HepG2 (cell line): ENCODE measurements around the gene HIF1AN. TPM values are rescaled to one million over a fixed set of nuclear protein-coding genes. Genes with fewer than 3 reads are reported as not detected.

ENCODE experiments used
- CBX1 ChIP-seq: IDR thresholded peaks from one replicate; pipeline ENCODE4 v1.6.1; 2016; ENCODE audit warnings: antibody characterized with exemption, low read depth
- CHD2 ChIP-seq: IDR thresholded peaks from 2 replicates; pipeline ENCODE4 v1.6.1; 2011; ENCODE audit warnings: low read depth, low read length, improper control_type of control experiment
- FIP1L1 ChIP-seq: fragments of 200-400 bp; formaldehyde crosslinking; IDR thresholded peaks from 2 replicates; pipeline ENCODE4 v1.6.1; 2018; ENCODE audit warnings: low read depth, mild to moderate bottlenecking, low read length, moderate library complexity, borderline replicate concordance; ENCODE audit not compliant: insufficient read depth
- IRF1 ChIP-seq: sonication (generic); formaldehyde crosslinking; IDR thresholded peaks from 2 replicates; pipeline ENCODE4 v1.4.0; 2020; ENCODE audit warnings: low read depth, mild to moderate bottlenecking, missing genetic modification reagents
- RBFOX2 ChIP-seq: fragments of 200-400 bp; formaldehyde crosslinking; IDR thresholded peaks from 2 replicates; pipeline ENCODE4 v1.6.1; 2017; ENCODE audit warnings: low read depth, mild to moderate bottlenecking, low read length
- RXRA ChIP-seq: sonication (generic); formaldehyde crosslinking; IDR thresholded peaks from 2 replicates; pipeline ENCODE4 v1.5.1; 2020; ENCODE audit warnings: missing genetic modification reagents
- SNAPC4 ChIP-seq: sonication (generic); formaldehyde crosslinking; IDR thresholded peaks from 2 replicates; pipeline ENCODE4 v1.4.0; 2020; ENCODE audit warnings: mild to moderate bottlenecking, missing genetic modification reagents
- YEATS2 ChIP-seq: sonication (generic); formaldehyde crosslinking; IDR thresholded peaks from 2 replicates; pipeline ENCODE4 v1.4.0; 2020; ENCODE audit warnings: missing genetic modification reagents, borderline replicate concordance
- ZBTB38 ChIP-seq: sonication (generic); formaldehyde crosslinking; IDR thresholded peaks from 2 replicates; pipeline ENCODE4 v1.5.1; 2020; ENCODE audit warnings: mild to moderate bottlenecking, missing genetic modification reagents
- ZBTB49 ChIP-seq: sonication (generic); formaldehyde crosslinking; IDR thresholded peaks from 2 replicates; pipeline ENCODE4 v1.4.0; 2020; ENCODE audit warnings: missing genetic modification reagents, borderline replicate concordance
- ZKSCAN8 ChIP-seq: IDR thresholded peaks from 2 replicates; pipeline ENCODE4 v1.6.1; 2016; ENCODE audit warnings: borderline replicate concordance, missing genetic modification reagents, missing compliant biosample characterization
- ZNF281 ChIP-seq: sonication (generic); formaldehyde crosslinking; IDR thresholded peaks from 2 replicates; pipeline ENCODE4 v1.4.0; 2020; ENCODE audit warnings: missing genetic modification reagents, borderline replicate concordance
- ZNF672 ChIP-seq: sonication (generic); formaldehyde crosslinking; IDR thresholded peaks from 2 replicates; pipeline ENCODE4 v1.8.1; 2022; ENCODE audit warnings: missing genetic modification reagents
- ZNF746 ChIP-seq: sonication (generic); formaldehyde crosslinking; IDR thresholded peaks from 2 replicates; pipeline ENCODE4 v1.8.0; 2022; ENCODE audit warnings: mild to moderate bottlenecking, missing genetic modification reagents
- ZNF766 ChIP-seq: sonication (generic); formaldehyde crosslinking; IDR thresholded peaks from 2 replicates; pipeline ENCODE4 v1.5.0; 2020; ENCODE audit warnings: missing genetic modification reagents, borderline replicate concordance
- ZNF879 ChIP-seq: sonication (generic); formaldehyde crosslinking; IDR thresholded peaks from 2 replicates; pipeline ENCODE4 v1.8.1; 2023; ENCODE audit warnings: missing genetic modification reagents
- ZSCAN12 ChIP-seq: sonication (generic); formaldehyde crosslinking; IDR thresholded peaks from 2 replicates; pipeline ENCODE4 v1.9.0; 2021; ENCODE audit warnings: mild to moderate bottlenecking, missing genetic modification reagents
- polyA plus RNA-seq, 8 experiments: library from polyadenylated mRNA; depleted of rRNA in 3 of 8; stranded (reverse) in 7 of 8; unstranded in 1 of 8; fragments of >200 nt; fragmentation: Illumina TruSeq in 4 of 8; extraction: Trizol in 4 of 8; gene quantifications; 2 replicates each; pipeline versions ENCODE4 v1.2.1 to v1.2.3, GENCODE V29; 2011 to 2016; ENCODE audit warnings: low read depth in 4 of 8, missing spikeins in 1 of 8, mixed read lengths in 1 of 8; ENCODE audit not compliant: insufficient read depth in 1 of 8
- total RNA-seq, 5 experiments: library from RNA; depleted of rRNA; stranded (reverse); fragments of >200 nt; fragmentation: Illumina TruSeq; extraction: Trizol; gene quantifications; 2 replicates each; pipeline ENCODE4 v1.2.3, GENCODE V29; 2016; ENCODE audit warnings: low read depth in 1 of 5

Gene HIF1AN
- total and polyA plus RNA-seq, 2 of the 13 experiments (the other 11 are each of a cell fraction or from before 2014, with no cell fraction given), result 8.6 to 10.7 TPM

- TF ChIP-seq SNAPC4 (CRISPR knock-in tag), result no peak
- no peak for TF ChIP-seq CHD2
- no peak for TF ChIP-seq ZNF746 (CRISPR knock-in tag)
- no peak for TF ChIP-seq ZNF672
- TF ChIP-seq YEATS2, result peak; percentile 93; the same call in 1 of the 2 replicates
- TF ChIP-seq RBFOX2, result peak; percentile 76
- no peak for TF ChIP-seq CBX1
- TF ChIP-seq ZNF281 (CRISPR knock-in tag), result peak; percentile 35; the same call in 1 of the 2 replicates
- TF ChIP-seq ZNF879 (CRISPR knock-in tag), result no peak
- TF ChIP-seq FIP1L1, result no peak
- no peak for TF ChIP-seq IRF1 (CRISPR knock-in tag)
- peak; percentile 33; the same call in 1 of the 2 replicates for TF ChIP-seq ZSCAN12
- no peak; the same call in 1 of the 2 replicates for TF ChIP-seq ZKSCAN8
- TF ChIP-seq RXRA (CRISPR knock-in tag), result peak; percentile 53
- TF ChIP-seq ZNF766 (CRISPR knock-in tag), result peak; percentile 55; the same call in 1 of the 2 replicates
- TF ChIP-seq ZBTB49 (CRISPR knock-in tag), result no peak
- no peak for TF ChIP-seq ZBTB38 (CRISPR knock-in tag)
Observed at GRCh38 chr10:100535715-100536353, at the start of gene HIF1AN (continued).
